Measurements from ENCODE around the gene FBXL7.

DNA sequence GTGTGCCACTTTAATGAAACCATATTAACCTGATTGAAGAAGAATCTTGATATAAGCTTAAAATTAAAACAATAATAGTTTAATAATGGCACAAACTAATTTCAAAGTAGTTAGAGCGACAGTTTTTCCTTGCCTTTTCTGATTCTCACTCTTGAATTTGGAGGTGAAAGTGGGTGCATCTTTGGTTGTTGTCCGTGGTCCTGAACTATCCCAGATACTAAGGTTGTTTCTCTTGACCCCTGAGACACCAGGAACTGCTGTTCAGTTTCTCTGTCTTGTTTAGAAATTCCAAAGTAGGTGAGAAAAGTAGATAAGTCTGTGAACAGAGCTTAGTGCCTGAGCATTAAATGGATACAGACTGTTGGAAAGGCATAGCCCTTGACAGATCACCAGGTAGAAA is 274.7 kb downstream of the FBXL7 start:
- TF ChIP-seq, protein P1, sequence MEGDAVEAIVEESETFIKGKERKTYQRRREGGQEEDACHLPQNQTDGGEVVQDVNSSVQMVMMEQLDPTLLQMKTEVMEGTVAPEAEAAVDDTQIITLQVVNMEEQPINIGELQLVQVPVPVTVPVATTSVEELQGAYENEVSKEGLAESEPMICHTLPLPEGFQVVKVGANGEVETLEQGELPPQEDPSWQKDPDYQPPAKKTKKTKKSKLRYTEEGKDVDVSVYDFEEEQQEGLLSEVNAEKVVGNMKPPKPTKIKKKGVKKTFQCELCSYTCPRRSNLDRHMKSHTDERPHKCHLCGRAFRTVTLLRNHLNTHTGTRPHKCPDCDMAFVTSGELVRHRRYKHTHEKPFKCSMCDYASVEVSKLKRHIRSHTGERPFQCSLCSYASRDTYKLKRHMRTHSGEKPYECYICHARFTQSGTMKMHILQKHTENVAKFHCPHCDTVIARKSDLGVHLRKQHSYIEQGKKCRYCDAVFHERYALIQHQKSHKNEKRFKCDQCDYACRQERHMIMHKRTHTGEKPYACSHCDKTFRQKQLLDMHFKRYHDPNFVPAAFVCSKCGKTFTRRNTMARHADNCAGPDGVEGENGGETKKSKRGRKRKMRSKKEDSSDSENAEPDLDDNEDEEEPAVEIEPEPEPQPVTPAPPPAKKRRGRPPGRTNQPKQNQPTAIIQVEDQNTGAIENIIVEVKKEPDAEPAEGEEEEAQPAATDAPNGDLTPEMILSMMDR (IDR thresholded peaks at IDR 0.05) = no peak
- no peak for TF ChIP-seq EZH2 (IDR thresholded peaks at IDR 0.05; ENCODE audit: borderline replicate concordance, insufficient read depth, low read depth, low read length, poor library complexity, severe bottlenecking)

Data from B cell (primary cell).